ENCODE results near the gene KRI1. TPM values are rescaled to one million over a fixed set of nuclear protein-coding genes. Genes with fewer than 3 reads are reported as not detected.

Gene KRI1
- total and polyA plus RNA-seq, 2 experiments from 2014 or later = 23.8 to 43.2 TPM

DNA sequence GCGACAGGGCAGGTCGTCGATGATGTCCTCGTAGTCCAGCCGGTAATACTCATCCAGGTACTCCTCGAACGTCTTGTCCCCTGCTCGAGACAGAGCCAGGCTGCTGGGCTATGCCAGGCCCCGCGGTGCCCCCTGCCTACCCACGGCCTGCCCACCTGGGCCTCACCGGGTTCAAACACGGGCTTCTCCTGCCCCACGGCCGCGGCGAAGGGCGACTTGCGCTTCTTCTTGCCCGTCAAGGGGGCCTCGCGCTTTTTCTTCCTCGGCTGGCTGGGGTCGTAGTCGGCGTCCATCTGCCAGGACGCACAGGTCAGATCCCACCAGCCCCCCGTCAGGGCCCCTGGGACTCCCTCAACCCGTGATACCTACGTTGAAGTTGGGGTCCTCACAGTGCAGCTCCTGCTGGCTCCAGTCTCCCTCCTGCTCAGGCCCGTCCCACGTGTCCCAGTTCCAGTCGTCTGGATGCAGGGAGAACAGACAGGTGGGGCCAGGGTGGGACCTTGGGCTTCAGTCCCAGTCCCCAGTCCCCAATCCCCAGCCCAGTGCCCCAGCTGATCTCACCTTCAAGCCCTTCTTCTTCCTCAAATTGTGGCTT is 8.1 kb downstream of the KRI1 start:
- no peak for ATAC-seq
- Histone ChIP-seq H3K27ac (ENCODE audit: low read depth) (no peak overlapping the region), H2AFZ (no peak overlapping the region), H3K9me2 (ENCODE audit: insufficient read depth) (no peaks in the 10 kb centered on the region), H3F3A (replicated peaks; ENCODE audit: low read depth) (peaks cover 27% of the 10 kb centered on the region), H3K27me3 (ENCODE audit: insufficient read depth) (no peaks in the 10 kb centered on the region), H3K4me3 (no peak overlapping the region), H3K79me2 (replicated peaks; ENCODE audit: insufficient read depth) (no peaks in the 10 kb centered on the region), H4K20me1 (replicated peaks; ENCODE audit: insufficient read depth) (peaks cover 8% of the 10 kb centered on the region), H3K4me1 (ENCODE audit: insufficient read depth) (no peaks in the 10 kb centered on the region), H3K36me3 (ENCODE audit: insufficient read depth) (0 out of 2 replicates have a peak, but pooled peaks cover 29% of the 10 kb centered on the region), H3K4me2 (no peak overlapping the region)
- no peaks in the 10 kb centered on the region for H3K4me1 Mint-ChIP-seq
- H3K36me3 Mint-ChIP-seq (ENCODE audit: low read depth) = peaks cover 86% of the 10 kb centered on the region
- peaks cover 15% of the 10 kb centered on the region for H3K27me3 Mint-ChIP-seq (ENCODE audit: insufficient read depth, low read depth, poor library complexity)
- no peak for DNase-seq (ENCODE audit: low spot score)
- no peaks in the 10 kb centered on the region for H3K9me3 Mint-ChIP-seq
- no peak overlapping the region for H3K27ac Mint-ChIP-seq
- H3K4me3 Mint-ChIP-seq = no peak overlapping the region
- TF ChIP-seq ZNF331 (CRISPR knock-in tag; IDR thresholded peaks at IDR 0.05; ENCODE audit: low read depth) (no peak), NANOG (IDR thresholded peaks at IDR 0.05; ENCODE audit: borderline replicate concordance) (no peak), EZH2phosphoT487 (IDR thresholded peaks at IDR 0.05; ENCODE audit: unreplicated experiment) (no peak), CTCF (conservative IDR thresholded peaks at IDR 0.05; ENCODE audit: low read depth in 2 of 2) (no peak), STAT1 (IDR thresholded peaks at IDR 0.05; ENCODE audit: unreplicated experiment) (no peak), REST (IDR thresholded peaks at IDR 0.05; ENCODE audit: unreplicated experiment) (no peak), ETS1 (IDR thresholded peaks at IDR 0.05) (no peak), JUNB (IDR thresholded peaks at IDR 0.05; ENCODE audit: unreplicated experiment) (no peak), EZH2 (IDR thresholded peaks at IDR 0.05; ENCODE audit: low read depth, unreplicated experiment) (no peak)

All from GM23338 (cell line).